ENCODE data around the gene NIFK.

NIFK gene

DNA sequence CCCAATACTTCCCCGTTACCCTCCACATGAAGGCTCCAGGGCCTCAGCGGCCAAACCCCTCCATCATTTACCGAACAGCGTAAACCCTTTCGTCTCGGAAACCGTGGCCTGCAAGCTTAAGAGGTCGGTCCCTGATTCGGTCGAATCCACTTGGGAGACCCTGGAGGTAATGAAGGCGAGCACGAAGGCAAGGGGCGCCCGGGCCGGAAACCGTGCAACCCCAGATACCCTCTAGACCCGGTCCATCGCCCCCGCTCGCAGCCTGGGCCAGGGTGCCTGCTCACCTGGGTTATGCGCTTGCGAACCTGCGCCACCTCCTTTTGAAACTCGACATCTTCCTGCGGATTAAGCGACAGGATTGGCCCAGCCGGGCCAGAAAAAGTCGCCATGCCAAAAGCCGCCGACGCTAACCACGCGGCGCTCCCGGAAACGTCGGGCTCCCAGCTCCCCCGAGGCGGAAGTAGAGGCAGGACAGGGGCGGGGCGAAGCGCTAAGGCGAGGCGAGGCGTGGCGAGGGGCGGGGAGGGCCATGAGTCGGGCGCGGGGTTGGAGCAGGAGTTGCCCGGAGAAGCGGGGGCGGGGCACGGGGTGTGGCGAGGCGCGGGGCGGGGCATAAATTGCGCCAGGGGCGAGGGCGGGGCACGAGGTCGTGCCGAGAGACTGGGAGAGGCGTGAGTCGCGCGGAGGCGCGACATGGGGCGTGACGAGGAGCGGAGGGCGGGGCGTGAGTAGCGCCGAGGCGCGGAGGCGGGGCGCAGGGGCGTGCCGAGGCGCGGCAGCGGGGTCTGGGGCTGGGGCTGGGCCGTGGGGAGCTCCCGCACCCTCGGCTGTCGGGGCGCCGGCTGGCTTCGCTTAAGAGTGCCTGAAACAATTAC lies at the start of gene NIFK:
Gene NIFK, minus strand, starts transcription at position 414 of the 875 bp plus-strand sequence. Its CDS starts 25 bp downstream, at position 389.
- Histone ChIP-seq H3K36me3 (ENCODE audit: insufficient read depth, insufficient read length, low read length) (peaks cover 35% of the 10 kb centered on the region), H3K4me3 (ENCODE audit: insufficient read length, low read depth) (peak within 1 kb of the TSS; percentile 94), H3K9ac (ENCODE audit: insufficient read length, low read depth) (peak within 1 kb of the TSS; percentile 97), H3K4me1 (ENCODE audit: insufficient read depth, insufficient read length) (peaks cover 3% of the 10 kb centered on the region), H3K27me3 (ENCODE audit: insufficient read depth, insufficient read length) (no peaks in the 10 kb centered on the region), H3K9me3 (ENCODE audit: insufficient read depth, low read length) (no peaks in the 10 kb centered on the region)
- DNase-seq (ENCODE audit: low read depth, low spot score): peak; percentile 96
- no peak for TF ChIP-seq ZNF274 (IDR thresholded peaks at IDR 0.05; ENCODE audit: low read depth, low read length)
- no peak for TF ChIP-seq YY1 (IDR thresholded peaks at IDR 0.05; ENCODE audit: insufficient read depth, insufficient read length)
- TF ChIP-seq SUZ12 (IDR thresholded peaks at IDR 0.05; ENCODE audit: extremely low read depth, insufficient read depth, insufficient read length): no peak

DNA sequence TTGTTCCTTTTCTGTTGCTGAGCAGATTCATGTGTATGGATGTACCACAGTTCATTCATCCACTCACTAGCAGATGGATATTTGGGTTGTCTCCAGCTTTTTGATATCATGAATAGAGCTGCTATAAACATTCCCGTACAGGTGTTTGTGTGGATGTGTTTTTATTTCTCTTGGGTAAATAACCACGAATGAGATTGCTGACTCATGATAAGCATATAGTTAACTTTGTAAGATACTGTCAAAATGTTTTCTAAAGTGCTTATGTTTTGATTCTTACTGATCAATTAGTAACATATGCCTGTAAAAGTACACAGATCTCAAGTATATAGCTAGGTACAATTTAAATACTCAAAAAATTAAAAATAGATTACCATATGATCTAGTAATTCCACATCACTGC lies 46.5 kb upstream of the NIFK start:
- H3K4me3 ChIP-seq (ENCODE audit: insufficient read length, low read depth): no peak overlapping the region
- no peak overlapping the region for H3K9ac ChIP-seq (ENCODE audit: insufficient read length, low read depth)
- H3K4me1 ChIP-seq (ENCODE audit: insufficient read depth, insufficient read length): no peaks in the 10 kb centered on the region
- no peaks in the 10 kb centered on the region for H3K27me3 ChIP-seq (ENCODE audit: insufficient read depth, insufficient read length)
- TF ChIP-seq ZNF274 (IDR thresholded peaks at IDR 0.05; ENCODE audit: low read depth, low read length) (no peak), SUZ12 (IDR thresholded peaks at IDR 0.05; ENCODE audit: extremely low read depth, insufficient read depth, insufficient read length) (no peak), YY1 (IDR thresholded peaks at IDR 0.05; ENCODE audit: insufficient read depth, insufficient read length) (no peak)
- 0 out of 2 replicates have a peak, but pooled peaks cover under 1% of the 10 kb centered on the region for H3K9me3 ChIP-seq (ENCODE audit: insufficient read depth, low read length)
- DNase-seq (ENCODE audit: low read depth, low spot score): no peak
- H3K36me3 ChIP-seq (ENCODE audit: insufficient read depth, insufficient read length, low read length): no peaks in the 10 kb centered on the region

DNA sequence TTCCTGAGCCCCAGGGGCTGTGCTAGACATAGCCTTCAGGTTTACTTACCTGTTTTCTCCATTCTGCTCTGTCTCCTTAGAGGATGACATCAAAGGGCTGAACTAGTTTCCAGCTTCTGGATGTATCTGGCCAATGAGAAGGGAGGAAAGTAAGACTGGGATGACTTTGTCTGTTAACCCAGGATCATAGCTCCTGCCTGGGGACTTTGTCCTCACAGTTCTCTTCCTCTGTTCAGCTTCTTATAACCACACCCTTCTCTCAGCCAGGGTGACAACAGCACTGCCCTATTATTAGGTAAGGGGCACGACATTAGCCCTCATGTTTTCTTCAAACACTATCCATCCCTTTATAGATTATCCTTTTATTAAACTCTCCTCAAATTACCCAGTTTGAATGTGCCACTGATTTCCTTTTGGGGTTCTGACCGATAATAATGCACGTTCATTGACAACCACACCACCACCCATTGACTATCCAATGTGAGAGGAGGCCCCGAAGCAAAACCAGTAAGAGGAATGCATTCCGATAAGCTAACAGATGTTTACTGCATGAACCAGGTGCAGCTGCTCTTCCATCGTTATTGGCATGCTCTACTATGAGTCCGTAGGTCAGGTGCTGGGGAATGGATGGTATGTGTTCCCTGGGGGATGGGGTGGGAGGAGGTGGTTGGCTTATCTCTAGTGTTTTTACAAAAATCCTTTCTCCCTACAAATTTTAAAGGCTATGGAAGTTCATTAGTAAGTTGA lies 42.2 kb upstream of the NIFK start:
- H3K9me3 ChIP-seq (ENCODE audit: insufficient read depth, low read length): no peaks in the 10 kb centered on the region
- H3K4me1 ChIP-seq (ENCODE audit: insufficient read depth, insufficient read length): no peaks in the 10 kb centered on the region
- no peak for TF ChIP-seq SUZ12 (IDR thresholded peaks at IDR 0.05; ENCODE audit: extremely low read depth, insufficient read depth, insufficient read length)
- TF ChIP-seq YY1 (IDR thresholded peaks at IDR 0.05; ENCODE audit: insufficient read depth, insufficient read length): no peak
- no peak for TF ChIP-seq ZNF274 (IDR thresholded peaks at IDR 0.05; ENCODE audit: low read depth, low read length)
- H3K27me3 ChIP-seq (ENCODE audit: insufficient read depth, insufficient read length): no peaks in the 10 kb centered on the region
- H3K4me3 ChIP-seq (ENCODE audit: insufficient read length, low read depth): no peak overlapping the region
- no peaks in the 10 kb centered on the region for H3K36me3 ChIP-seq (ENCODE audit: insufficient read depth, insufficient read length, low read length)
- DNase-seq (ENCODE audit: low read depth, low spot score): no peak
- H3K9ac ChIP-seq (ENCODE audit: insufficient read length, low read depth): no peak overlapping the region

DNA sequence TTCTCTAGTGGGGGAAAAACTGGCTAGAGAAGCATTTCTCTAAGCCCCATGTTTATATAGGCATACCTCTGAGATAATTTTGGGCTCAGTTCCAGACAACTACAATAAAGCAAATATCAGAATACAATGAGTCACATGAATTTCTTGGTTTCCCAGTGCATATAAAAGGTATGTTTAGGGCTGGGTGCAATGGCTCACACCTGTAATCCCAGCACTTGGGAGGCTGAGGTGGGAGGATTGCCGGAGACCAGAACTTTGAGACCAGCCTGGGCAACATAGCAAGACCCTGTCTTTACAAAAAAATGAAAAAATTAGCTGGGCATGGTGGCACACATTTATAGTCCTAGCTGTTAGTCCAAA lies 41.0 kb upstream of the NIFK start:
- H3K4me1 ChIP-seq (ENCODE audit: insufficient read depth, insufficient read length): no peaks in the 10 kb centered on the region
- no peak overlapping the region for H3K9ac ChIP-seq (ENCODE audit: insufficient read length, low read depth)
- no peaks in the 10 kb centered on the region for H3K27me3 ChIP-seq (ENCODE audit: insufficient read depth, insufficient read length)
- H3K9me3 ChIP-seq (ENCODE audit: insufficient read depth, low read length): no peaks in the 10 kb centered on the region
- TF ChIP-seq SUZ12 (IDR thresholded peaks at IDR 0.05; ENCODE audit: extremely low read depth, insufficient read depth, insufficient read length) (no peak), YY1 (IDR thresholded peaks at IDR 0.05; ENCODE audit: insufficient read depth, insufficient read length) (no peak), ZNF274 (IDR thresholded peaks at IDR 0.05; ENCODE audit: low read depth, low read length) (no peak)
- no peaks in the 10 kb centered on the region for H3K36me3 ChIP-seq (ENCODE audit: insufficient read depth, insufficient read length, low read length)
- no peak overlapping the region for H3K4me3 ChIP-seq (ENCODE audit: insufficient read length, low read depth)
- DNase-seq (ENCODE audit: low read depth, low spot score): no peak

DNA sequence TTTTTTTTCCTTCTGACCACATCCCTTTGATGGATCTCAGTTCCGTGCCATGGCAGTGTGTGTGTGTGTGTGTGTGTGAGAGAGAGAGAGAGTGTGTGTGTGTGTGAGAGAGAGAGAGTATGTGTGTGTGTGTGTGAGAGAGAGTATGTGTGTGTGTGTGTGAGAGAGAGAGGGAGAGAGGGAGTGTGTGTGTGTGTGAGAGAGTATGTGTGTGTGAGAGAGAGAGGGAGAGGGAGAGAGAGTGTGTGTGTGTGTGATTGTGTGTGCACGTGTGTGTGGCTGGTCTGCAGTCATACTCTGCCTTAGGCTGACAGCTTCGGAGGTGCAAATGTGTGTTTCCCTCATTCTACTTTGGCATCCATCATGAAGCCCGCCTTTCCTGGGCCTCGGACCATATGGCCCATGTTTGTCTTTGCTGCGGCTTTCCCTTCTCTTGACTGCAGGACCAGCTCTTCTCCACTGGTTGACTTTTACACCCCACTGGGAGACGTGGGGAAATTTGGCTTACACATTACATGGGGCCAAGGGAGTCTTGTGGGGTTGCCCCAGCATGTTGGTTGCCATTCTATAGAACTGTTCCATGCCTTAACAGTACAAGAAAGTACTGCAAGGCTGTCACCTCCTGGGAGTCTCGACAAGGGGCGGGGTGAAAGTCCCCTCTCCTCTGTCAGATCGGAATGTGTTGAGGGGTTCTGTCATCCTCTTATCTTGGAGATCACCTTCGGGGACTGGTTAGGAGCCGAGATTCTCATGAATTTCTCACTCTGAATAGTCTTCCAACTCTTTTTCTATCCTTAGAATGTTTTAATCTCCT lies 40.4 kb upstream of the NIFK start:
- Histone ChIP-seq H3K27me3 (ENCODE audit: insufficient read depth, insufficient read length) (no peaks in the 10 kb centered on the region), H3K9ac (ENCODE audit: insufficient read length, low read depth) (no peak overlapping the region), H3K4me1 (ENCODE audit: insufficient read depth, insufficient read length) (no peaks in the 10 kb centered on the region), H3K36me3 (ENCODE audit: insufficient read depth, insufficient read length, low read length) (no peaks in the 10 kb centered on the region), H3K4me3 (ENCODE audit: insufficient read length, low read depth) (no peak overlapping the region), H3K9me3 (ENCODE audit: insufficient read depth, low read length) (no peaks in the 10 kb centered on the region)
- TF ChIP-seq ZNF274 (IDR thresholded peaks at IDR 0.05; ENCODE audit: low read depth, low read length): no peak
- DNase-seq (ENCODE audit: low read depth, low spot score): no peak

DNA sequence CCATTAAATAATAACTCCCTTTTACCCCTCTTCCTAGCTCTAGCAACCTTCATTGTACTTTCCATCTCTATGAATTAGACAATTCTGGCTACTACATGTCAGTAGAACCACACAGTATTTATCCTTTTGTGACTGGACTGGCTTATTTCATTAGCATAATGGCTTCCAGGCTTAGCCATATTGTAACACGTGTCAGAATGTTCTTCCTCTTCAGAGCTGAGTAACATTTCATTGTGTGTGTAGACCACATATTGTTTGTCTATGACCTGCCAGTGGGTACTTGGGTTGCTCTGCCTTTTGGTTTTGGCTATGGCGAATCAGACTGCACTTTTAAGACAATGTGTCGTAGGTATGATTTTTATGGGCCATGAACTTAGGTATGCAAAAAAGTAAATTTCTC lies 39.7 kb upstream of the NIFK start:
- no peaks in the 10 kb centered on the region for H3K4me1 ChIP-seq (ENCODE audit: insufficient read depth, insufficient read length)
- no peaks in the 10 kb centered on the region for H3K27me3 ChIP-seq (ENCODE audit: insufficient read depth, insufficient read length)
- H3K36me3 ChIP-seq (ENCODE audit: insufficient read depth, insufficient read length, low read length): no peaks in the 10 kb centered on the region
- no peak overlapping the region for H3K9ac ChIP-seq (ENCODE audit: insufficient read length, low read depth)
- H3K9me3 ChIP-seq (ENCODE audit: insufficient read depth, low read length): no peaks in the 10 kb centered on the region
- no peak overlapping the region for H3K4me3 ChIP-seq (ENCODE audit: insufficient read length, low read depth)
- DNase-seq (ENCODE audit: low read depth, low spot score): no peak
- TF ChIP-seq YY1 (IDR thresholded peaks at IDR 0.05; ENCODE audit: insufficient read depth, insufficient read length) (no peak), SUZ12 (IDR thresholded peaks at IDR 0.05; ENCODE audit: extremely low read depth, insufficient read depth, insufficient read length) (no peak), ZNF274 (IDR thresholded peaks at IDR 0.05; ENCODE audit: low read depth, low read length) (no peak)
